IMR-90 (cell line): ENCODE data around the gene NKAP. TPM values are rescaled to one million over a fixed set of nuclear protein-coding genes. Genes with fewer than 3 reads are reported as not detected.

Experiments used
- ATAC-seq: fragments of 200-7000 bp; cut with Tn5 transposase; 2 replicates; pipeline ENCODE4 v1.9.1; 2020; ENCODE audit warnings: low read depth, mild to moderate bottlenecking, moderate library complexity
- BruUV-seq: library from RNA; stranded (reverse); fragments of 400-500 nt; replicated peaks from 2 replicates; lab custom pipeline; 2021; lab: Mats Ljungman, UMichigan
- CTCF ChIA-PET: fragments of 300-600 bp; formaldehyde crosslinking; extraction: SDS; loops from one replicate; lab custom pipeline; 2021; ENCODE audit warnings: antibody characterized with exemption; lab: Yijun Ruan, JAX
- POLR2A ChIA-PET: fragments of 300-600 bp; sonication (Branson Sonifier 250); formaldehyde crosslinking; loops from one replicate; lab custom pipeline; 2022; ENCODE audit warnings: antibody characterized with exemption; ENCODE audit not compliant: unreplicated experiment; lab: Charles Lee
- DNase-seq: peaks from one replicate; pipeline ENCODE4 v3.0.0; 2013
- H2AFZ ChIP-seq: replicated peaks from 2 replicates; pipeline ENCODE3; 2013; ENCODE audit warnings: low read length, mild to moderate bottlenecking; ENCODE audit not compliant: poor library complexity
- H2AK5ac ChIP-seq: 2 replicates; pipeline ENCODE4 v1.6.1; 2013; ENCODE audit warnings: low read depth, low read length, inconsistent platforms
- H2AK9ac ChIP-seq: replicated peaks from 2 replicates; pipeline ENCODE3; 2013; ENCODE audit warnings: mild to moderate bottlenecking, low read depth, low read length, moderate library complexity; ENCODE audit not compliant: poor library complexity
- H2BK120ac ChIP-seq: 2 replicates; pipeline ENCODE4 v1.6.1; 2013; ENCODE audit warnings: low read depth, low read length, inconsistent platforms
- H2BK15ac ChIP-seq: 3 replicates; pipeline ENCODE4 v1.6.1; 2013; ENCODE audit warnings: low read depth, low read length, inconsistent platforms
- H2BK20ac ChIP-seq: 2 replicates; pipeline ENCODE4 v1.6.1; 2013; ENCODE audit warnings: low read depth, mild to moderate bottlenecking, inconsistent platforms, low read length, moderate library complexity
- H2BK5ac ChIP-seq: 2 replicates; pipeline ENCODE4 v1.6.1; 2013; ENCODE audit warnings: mild to moderate bottlenecking, low read depth, low read length, inconsistent platforms; ENCODE audit not compliant: poor library complexity, severe bottlenecking
- H3K14ac ChIP-seq: replicated peaks from 2 replicates; pipeline ENCODE4 v1.6.1; 2013; ENCODE audit warnings: low read depth, low read length, inconsistent platforms
- H3K18ac ChIP-seq: 2 replicates; pipeline ENCODE4 v1.6.1; 2013; ENCODE audit warnings: low read depth, low read length, control low read depth
- H3K23ac ChIP-seq: 2 replicates; pipeline ENCODE4 v1.6.1; 2013; ENCODE audit warnings: low read depth, low read length, inconsistent platforms
- H3K27ac ChIP-seq: 2 replicates; pipeline ENCODE4 v1.5.1; 2013; ENCODE audit warnings: mild to moderate bottlenecking, control low read depth, low read length; ENCODE audit not compliant: insufficient read depth
- H3K27me3 ChIP-seq: 2 replicates; pipeline ENCODE4 v1.6.1; 2013; ENCODE audit warnings: low read length; ENCODE audit not compliant: control insufficient read depth, insufficient read depth
- H3K36me3 ChIP-seq: 2 replicates; pipeline ENCODE4 v1.6.1; 2013; ENCODE audit warnings: low read length, mixed read lengths; ENCODE audit not compliant: control insufficient read depth, insufficient read depth
- H3K4ac ChIP-seq: 2 replicates; pipeline ENCODE4 v1.6.1; 2013; ENCODE audit warnings: low read depth, low read length, inconsistent platforms
- H3K4me1 ChIP-seq: 2 replicates; pipeline ENCODE4 v1.6.1; 2013; ENCODE audit warnings: low read length, mixed read lengths; ENCODE audit not compliant: control insufficient read depth, insufficient read depth
- H3K4me2 ChIP-seq: 2 replicates; pipeline ENCODE4 v1.6.1; 2013; ENCODE audit warnings: low read depth, mild to moderate bottlenecking, control low read depth, low read length, moderate library complexity
- H3K4me3 ChIP-seq: 2 replicates; pipeline ENCODE4 v1.5.1; 2013; ENCODE audit warnings: low read depth, mild to moderate bottlenecking, control low read depth, low read length, moderate library complexity; ENCODE audit not compliant: insufficient read depth
- H3K56ac ChIP-seq: 2 replicates; pipeline ENCODE4 v1.6.1; 2013; ENCODE audit warnings: low read length, inconsistent platforms; ENCODE audit not compliant: insufficient read depth; ENCODE audit errors: extremely low read depth
- H3K79me1 ChIP-seq, 2 experiments: 2 replicates each; pipeline ENCODE4 v1.6.1; 2013; ENCODE audit warnings: low read length in 2 of 2, inconsistent platforms in 1 of 2, low read depth in 1 of 2
- H3K9ac ChIP-seq: 2 replicates; pipeline ENCODE4 v1.6.1; 2013; ENCODE audit warnings: low read depth, low read length, control low read depth
- H3K9me1 ChIP-seq: 2 replicates; pipeline ENCODE4 v1.6.1; 2013; ENCODE audit warnings: low read length, inconsistent platforms; ENCODE audit not compliant: insufficient read depth
- H3K9me3 ChIP-seq: 2 replicates; pipeline ENCODE4 v1.6.1; 2013; ENCODE audit warnings: low read length; ENCODE audit not compliant: control insufficient read depth, insufficient read depth
- H4K20me1 ChIP-seq: 2 replicates; pipeline ENCODE4 v1.6.1; 2013; ENCODE audit warnings: low read length, inconsistent platforms; ENCODE audit not compliant: insufficient read depth
- H4K5ac ChIP-seq: 2 replicates; pipeline ENCODE4 v1.6.1; 2013; ENCODE audit warnings: mild to moderate bottlenecking, low read depth, low read length, control low read depth
- H4K8ac ChIP-seq, 2 experiments: 2 replicates each; pipeline ENCODE4 v1.6.1; 2013; ENCODE audit warnings: low read depth in 2 of 2, low read length in 2 of 2, control low read depth in 1 of 2, inconsistent platforms in 1 of 2
- H4K91ac ChIP-seq: 2 replicates; pipeline ENCODE4 v1.6.1; 2013; ENCODE audit warnings: low read depth, low read length, inconsistent platforms; ENCODE audit not compliant: insufficient read depth
- CEBPB ChIP-seq: IDR thresholded peaks from 2 replicates; pipeline ENCODE4 v1.6.1; 2012; ENCODE audit warnings: low read depth, low read length, improper control_type of control experiment
- CHD1 ChIP-seq: IDR thresholded peaks from 2 replicates; pipeline ENCODE4 v1.6.1; 2012; ENCODE audit warnings: low read depth, low read length, improper control_type of control experiment
- FOS ChIP-seq: fragments of 150-350 bp; IDR thresholded peaks from 2 replicates; pipeline ENCODE4 v1.6.1; 2016; ENCODE audit warnings: low read depth, low read length
- MAFK ChIP-seq: IDR thresholded peaks from 2 replicates; pipeline ENCODE4 v1.6.1; 2012; ENCODE audit warnings: low read depth, low read length, improper control_type of control experiment
- MAZ ChIP-seq: IDR thresholded peaks from 2 replicates; pipeline ENCODE4 v1.6.1; 2012; ENCODE audit warnings: low read depth, mild to moderate bottlenecking, low read length, improper control_type of control experiment, moderate library complexity, borderline replicate concordance
- MXI1 ChIP-seq: IDR thresholded peaks from 2 replicates; pipeline ENCODE4 v1.6.1; 2012; ENCODE audit warnings: low read depth, mild to moderate bottlenecking, low read length, moderate library complexity, borderline replicate concordance
- POLR2A ChIP-seq: IDR thresholded peaks from 2 replicates; pipeline ENCODE4 v1.6.1; 2012; ENCODE audit warnings: mild to moderate bottlenecking, low read depth, low read length
- RFX5 ChIP-seq: IDR thresholded peaks from 2 replicates; pipeline ENCODE4 v1.8.0; 2012; ENCODE audit warnings: low read depth, mild to moderate bottlenecking, low read length, moderate library complexity
- WGBS, 2 experiments: methylation state at CpG; one replicate each; pipeline versions ENCODE4 v1.1.5 to v1.1.7; 2013; ENCODE audit warnings: missing lambda C conversion rate in 2 of 2; ENCODE audit not compliant: insufficient read length in 1 of 2; ENCODE audit errors: extremely low coverage in 2 of 2; 5-methylcytosine and 5-hydroxymethylcytosine counted together
- dilution Hi-C: fragments of 300-500 bp; cut with HindIII; formaldehyde crosslinking; loops from one replicate; pipeline ENCODE4 v1.14.3; 2018; ENCODE audit warnings: low sequenced_read_pairs; ENCODE audit not compliant: unreplicated experiment
- in situ Hi-C: fragments of 300-500 bp; cut with MboI; formaldehyde crosslinking; loops from 3 replicates; pipeline ENCODE4 v1.14.3; 2019; ENCODE audit warnings: low sequenced_read_pairs, inconsistent platforms, mixed read lengths
- intact Hi-C: fragments of 100-400 bp; cut with micrococcal nuclease; formaldehyde crosslinking; loops from 2 replicates; pipeline ENCODE4 v1.10.0; 2022
- polyA plus RNA-seq, 3 experiments: library from polyadenylated mRNA; depleted of rRNA; stranded (reverse); fragments of >200 nt; gene quantifications; 2 replicates each; pipeline ENCODE4 v1.2.3, GENCODE V29; 2012; ENCODE audit warnings: low replicate concordance in 1 of 3
- total RNA-seq: library from RNA; depleted of rRNA; stranded (reverse); fragments of >200 nt; gene quantifications from 2 replicates; pipeline ENCODE4 v1.2.3, GENCODE V29; 2012
- TF ChIP-seq, protein P1 (sequence below): fragments of 150-350 bp; IDR thresholded peaks from 2 replicates; pipeline ENCODE4 v1.6.1; 2017; ENCODE audit warnings: mild to moderate bottlenecking, antibody characterized with exemption, low read length, low read depth
- TF ChIP-seq, protein P2 (sequence below): conservative IDR thresholded peaks from 2 replicates; pipeline ENCODE4 v1.5.1; 2012; ENCODE audit warnings: mild to moderate bottlenecking, low read depth, low read length, improper control_type of control experiment
- TF ChIP-seq, protein P3 (sequence below): fragments of 150-350 bp; IDR thresholded peaks from 2 replicates; pipeline ENCODE4 v1.6.1; 2016; ENCODE audit warnings: low read depth, mild to moderate bottlenecking, low read length, moderate library complexity, borderline replicate concordance

The NKAP gene
- total and polyA plus RNA-seq, 2 of the 4 experiments (the other 2 are of a cell fraction): 1.3 to 2.7 TPM

DNA sequence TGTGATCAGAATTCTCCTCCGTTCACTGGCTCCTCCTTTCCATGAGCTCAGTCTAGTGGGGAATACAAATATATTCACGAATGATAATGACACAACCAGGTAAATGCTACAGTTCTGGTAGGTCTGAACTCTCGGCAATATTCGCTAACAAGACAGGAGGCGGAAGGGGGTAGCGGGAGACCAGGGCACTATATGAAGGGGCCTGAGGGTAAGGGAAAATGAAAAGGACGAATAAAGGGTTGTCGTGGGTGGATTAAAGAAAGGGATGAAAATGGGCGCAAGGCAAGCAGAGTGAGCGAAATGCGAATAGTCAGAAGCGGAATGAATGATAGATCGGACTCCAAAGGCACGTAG lies 743 bp downstream of the NKAP start:
- Histone ChIP-seq H4K5ac (peak overlapping the region; percentile 19; the same call in 1 of the 2 replicates), H2BK120ac (no peak overlapping the region), H2BK20ac (no peak overlapping the region), H3K36me3 (0 out of 2 replicates have a peak, but pooled peaks cover 2% of the 10 kb centered on the region), H3K23ac (0 out of 2 replicates have a peak overlapping the region, but pooled peaks have one; percentile 64), H3K9me1 (no peaks in the 10 kb centered on the region), H3K56ac (peak overlapping the region; percentile 32; the same call in 1 of the 2 replicates), H3K4me1 (no peaks in the 10 kb centered on the region), H3K27me3 (no peaks in the 10 kb centered on the region), H2AFZ (peak overlapping the region; percentile 87), H3K27ac (peak overlapping the region; percentile 62), H3K18ac (no peak overlapping the region), H3K79me1 (peaks cover 3% of the 10 kb centered on the region in 2 experiments; a peak in 1 of 4 replicates), H3K4ac (peak overlapping the region; percentile 63), H4K8ac (peak overlapping the region; percentile 9 to 71; a peak in 3 of 4 replicates), H2AK9ac (peak overlapping the region; percentile 79), H3K9me3 (no peaks in the 10 kb centered on the region), H3K14ac (peak overlapping the region; percentile 74), H2AK5ac (no peak overlapping the region), H3K4me3 (peak overlapping the region; percentile 82), H3K4me2 (peak overlapping the region; percentile 89), H2BK15ac (no peak overlapping the region), H3K9ac (peak overlapping the region; percentile 92), H2BK5ac (peak overlapping the region; percentile 2), H4K91ac (no peak overlapping the region), H4K20me1 (no peaks in the 10 kb centered on the region)
- TF ChIP-seq RFX5 (no peak), MXI1 (no peak), MAFK (no peak), FOS (no peak), MAZ (no peak), CEBPB (no peak), CHD1 (no peak), POLR2A (no peak)
- TF ChIP-seq, protein P1, sequence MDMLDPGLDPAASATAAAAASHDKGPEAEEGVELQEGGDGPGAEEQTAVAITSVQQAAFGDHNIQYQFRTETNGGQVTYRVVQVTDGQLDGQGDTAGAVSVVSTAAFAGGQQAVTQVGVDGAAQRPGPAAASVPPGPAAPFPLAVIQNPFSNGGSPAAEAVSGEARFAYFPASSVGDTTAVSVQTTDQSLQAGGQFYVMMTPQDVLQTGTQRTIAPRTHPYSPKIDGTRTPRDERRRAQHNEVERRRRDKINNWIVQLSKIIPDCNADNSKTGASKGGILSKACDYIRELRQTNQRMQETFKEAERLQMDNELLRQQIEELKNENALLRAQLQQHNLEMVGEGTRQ: no peak
- TF ChIP-seq, protein P2, sequence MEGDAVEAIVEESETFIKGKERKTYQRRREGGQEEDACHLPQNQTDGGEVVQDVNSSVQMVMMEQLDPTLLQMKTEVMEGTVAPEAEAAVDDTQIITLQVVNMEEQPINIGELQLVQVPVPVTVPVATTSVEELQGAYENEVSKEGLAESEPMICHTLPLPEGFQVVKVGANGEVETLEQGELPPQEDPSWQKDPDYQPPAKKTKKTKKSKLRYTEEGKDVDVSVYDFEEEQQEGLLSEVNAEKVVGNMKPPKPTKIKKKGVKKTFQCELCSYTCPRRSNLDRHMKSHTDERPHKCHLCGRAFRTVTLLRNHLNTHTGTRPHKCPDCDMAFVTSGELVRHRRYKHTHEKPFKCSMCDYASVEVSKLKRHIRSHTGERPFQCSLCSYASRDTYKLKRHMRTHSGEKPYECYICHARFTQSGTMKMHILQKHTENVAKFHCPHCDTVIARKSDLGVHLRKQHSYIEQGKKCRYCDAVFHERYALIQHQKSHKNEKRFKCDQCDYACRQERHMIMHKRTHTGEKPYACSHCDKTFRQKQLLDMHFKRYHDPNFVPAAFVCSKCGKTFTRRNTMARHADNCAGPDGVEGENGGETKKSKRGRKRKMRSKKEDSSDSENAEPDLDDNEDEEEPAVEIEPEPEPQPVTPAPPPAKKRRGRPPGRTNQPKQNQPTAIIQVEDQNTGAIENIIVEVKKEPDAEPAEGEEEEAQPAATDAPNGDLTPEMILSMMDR: no peak
- TF ChIP-seq, protein P3, sequence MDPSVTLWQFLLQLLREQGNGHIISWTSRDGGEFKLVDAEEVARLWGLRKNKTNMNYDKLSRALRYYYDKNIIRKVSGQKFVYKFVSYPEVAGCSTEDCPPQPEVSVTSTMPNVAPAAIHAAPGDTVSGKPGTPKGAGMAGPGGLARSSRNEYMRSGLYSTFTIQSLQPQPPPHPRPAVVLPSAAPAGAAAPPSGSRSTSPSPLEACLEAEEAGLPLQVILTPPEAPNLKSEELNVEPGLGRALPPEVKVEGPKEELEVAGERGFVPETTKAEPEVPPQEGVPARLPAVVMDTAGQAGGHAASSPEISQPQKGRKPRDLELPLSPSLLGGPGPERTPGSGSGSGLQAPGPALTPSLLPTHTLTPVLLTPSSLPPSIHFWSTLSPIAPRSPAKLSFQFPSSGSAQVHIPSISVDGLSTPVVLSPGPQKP: no peak
- ATAC-seq (peak; percentile 5), DNase-seq (peak; percentile 0)
- POLR2A ChIA-PET: no interaction called here
- intact Hi-C loops (no loop called here), dilution Hi-C loops (no loop called here), in situ Hi-C loops (no loop called here)
- CTCF ChIA-PET: interaction anchor here (0.6 kb wide), 1 partner anchor 484 kb away, joined by 3 read pairs; no protein-coding TSS in a partner anchor
- BruUV-seq: no TSS peak
- 51 to 100% methylated on average over 3 to 6 of the region's 14 CpGs for WGBS, 2 experiments
